GM21737 (cell line): ENCODE data around the gene RGS3.
A peak's percentile ranks its signal among the peaks of the same experiment; 100 is the strongest.

ENCODE experiments used
- ATAC-seq: cut with Tn5 transposase; IDR thresholded peaks from one replicate; pipeline ENCODE4 v1.9.1; 2021; ENCODE audit warnings: mild to moderate bottlenecking, moderate library complexity; ENCODE audit not compliant: unreplicated experiment

RGS3 gene

GRCh38 chr9:113582698-113583200 is 119.2 kb downstream of the RGS3 start:
- ATAC-seq, result no peak

GRCh38 chr9:113583511-113584427 is 120.2 kb downstream of the RGS3 start:
- no peak for ATAC-seq

GRCh38 chr9:113584428-113585084 is 121.0 kb downstream of the RGS3 start:
- no peak for ATAC-seq

GRCh38 chr9:113585085-113585442 is 121.5 kb downstream of the RGS3 start:
- ATAC-seq, result no peak

- ATAC-seq, result no peak
These were observed 122.0 kb downstream of the RGS3 start for GRCh38 chr9:113585555-113585954.

- ATAC-seq, result no peak
These were observed 124.0 kb downstream of the RGS3 start for GRCh38 chr9:113587471-113588031.

- no peak for ATAC-seq
These were observed 124.8 kb downstream of the RGS3 start for GRCh38 chr9:113588242-113588810.

- no peak for ATAC-seq
These were observed 125.4 kb downstream of the RGS3 start for GRCh38 chr9:113588936-113589335.

- ATAC-seq, result no peak
These were observed 125.9 kb downstream of the RGS3 start for GRCh38 chr9:113589407-113589806.

- no peak for ATAC-seq
These were observed 126.4 kb downstream of the RGS3 start for GRCh38 chr9:113589890-113590289.

- ATAC-seq, result no peak
These were observed 126.9 kb downstream of the RGS3 start for GRCh38 chr9:113590389-113590788.

- peak; percentile 34 for ATAC-seq
These were observed 127.7 kb downstream of the RGS3 start for GRCh38 chr9:113590991-113591898.

GRCh38 chr9:113591899-113592625 is 128.5 kb downstream of the RGS3 start:
- ATAC-seq, result peak; percentile 4

- no peak for ATAC-seq
These were observed 129.5 kb downstream of the RGS3 start for GRCh38 chr9:113592876-113593575.

GRCh38 chr9:113593682-113594281 is 130.3 kb downstream of the RGS3 start:
- peak; percentile 86 for ATAC-seq

- no peak for ATAC-seq
These were observed 131.2 kb downstream of the RGS3 start for GRCh38 chr9:113594484-113595299.

- ATAC-seq, result no peak
These were observed 133.2 kb downstream of the RGS3 start for GRCh38 chr9:113596616-113597320.
